MV-4-11 (cell line): ENCODE data around the gene RFX8.
"Not testable (repeated sequence)": the region's sequence is repeated elsewhere in the genome, so short reads cannot be mapped to it uniquely, and the experiment has no call there.

ENCODE experiments used
- DNase-seq: peaks from one replicate; lab custom pipeline; 2025; lab: John Stamatoyannopoulos, UW

RFX8 gene

GRCh38 chr2:101440127-101440738 lies 34.7 kb downstream of the RFX8 start:
- DNase-seq = no peak

GRCh38 chr2:101439716-101440115 lies 35.2 kb downstream of the RFX8 start:
- DNase-seq = no peak

- DNase-seq = not testable (repeated sequence)
Measured at GRCh38 chr2:101438555-101438954, 36.4 kb downstream of the RFX8 start.

GRCh38 chr2:101435001-101435862 lies 39.7 kb downstream of the RFX8 start:
- no peak for DNase-seq

GRCh38 chr2:101433465-101433864 lies 41.4 kb downstream of the RFX8 start:
- no peak for DNase-seq

- no peak for DNase-seq
Measured at GRCh38 chr2:101432411-101433181, 42.3 kb downstream of the RFX8 start.

GRCh38 chr2:101431486-101431885 lies 43.4 kb downstream of the RFX8 start:
- no peak for DNase-seq

GRCh38 chr2:101430156-101430555 lies 44.8 kb downstream of the RFX8 start:
- DNase-seq = no peak

GRCh38 chr2:101429453-101429852 lies 45.5 kb downstream of the RFX8 start:
- DNase-seq = no peak

- no peak for DNase-seq
Measured at GRCh38 chr2:101428422-101429176, 46.3 kb downstream of the RFX8 start.

- DNase-seq = no peak
Measured at GRCh38 chr2:101427743-101428142, 47.2 kb downstream of the RFX8 start.

GRCh38 chr2:101427240-101427639 lies 47.7 kb downstream of the RFX8 start:
- no peak for DNase-seq

- no peak for DNase-seq
Measured at GRCh38 chr2:101426822-101427221, 48.1 kb downstream of the RFX8 start.

GRCh38 chr2:101420623-101421022 lies 54.3 kb downstream of the RFX8 start:
- peak; percentile 14 for DNase-seq

GRCh38 chr2:101419096-101419663 lies 55.7 kb downstream of the RFX8 start:
- DNase-seq = peak; percentile 39

GRCh38 chr2:101418460-101419095 lies 56.3 kb downstream of the RFX8 start:
- DNase-seq = no peak

- DNase-seq = no peak
Measured at GRCh38 chr2:101416609-101417008, 58.3 kb downstream of the RFX8 start.

- DNase-seq = no peak
Measured at GRCh38 chr2:101415884-101416283, 59.0 kb downstream of the RFX8 start.

- DNase-seq = no peak
Measured at GRCh38 chr2:101415220-101415619, 59.7 kb downstream of the RFX8 start.

- no peak for DNase-seq
Measured at GRCh38 chr2:101412092-101412694, 62.7 kb downstream of the RFX8 start.

- no peak for DNase-seq
Measured at GRCh38 chr2:101410746-101411145, 64.2 kb downstream of the RFX8 start.
